Neural cell (in vitro differentiated cells): ENCODE measurements around the gene ALDOA. TPM values are rescaled to one million over a fixed set of nuclear protein-coding genes. Genes with fewer than 3 reads are reported as not detected.

ENCODE experiments used
- H2AFZ ChIP-seq: fragments of 200-600, 300-800 bp; sonication (generic), shearing (Covaris generic); 2 replicates; pipeline ENCODE4 v1.6.0; 2014; ENCODE audit warnings: low read depth, mild to moderate bottlenecking, antibody characterized with exemption, low read length, moderate library complexity
- H3F3A ChIP-seq: fragments of 200-600 bp; shearing (Covaris generic); 2 replicates; pipeline ENCODE4 v1.6.1; 2016; ENCODE audit warnings: mild to moderate bottlenecking, moderate library complexity, mixed read lengths, antibody characterized with exemption, low read length; ENCODE audit not compliant: insufficient read depth, poor library complexity, severe bottlenecking
- H3K27ac ChIP-seq: fragments of 200-600, 300-800 bp; sonication (generic), shearing (Covaris generic); 2 replicates; pipeline ENCODE4 v1.5.1; 2014; ENCODE audit warnings: mild to moderate bottlenecking, low read length, moderate library complexity
- H3K27me3 ChIP-seq: fragments of 300-800, 200-600 bp; sonication (generic), shearing (Covaris generic); 2 replicates; pipeline ENCODE4 v1.6.0; 2014; ENCODE audit warnings: mild to moderate bottlenecking, low read depth, low read length, moderate library complexity; ENCODE audit not compliant: insufficient read depth
- H3K36me3 ChIP-seq: fragments of 300-800, 200-600 bp; sonication (generic), shearing (Covaris generic); 2 replicates; pipeline ENCODE4 v1.5.1; 2014; ENCODE audit warnings: mild to moderate bottlenecking, antibody characterized with exemption, low read length, moderate library complexity; ENCODE audit not compliant: insufficient read depth
- H3K4me2 ChIP-seq: fragments of 300-800, 200-600 bp; sonication (generic), shearing (Covaris generic); 2 replicates; pipeline ENCODE4 v1.6.0; 2014; ENCODE audit warnings: mild to moderate bottlenecking, low read length
- H3K4me3 ChIP-seq: fragments of 300-800, 200-600 bp; sonication (generic), shearing (Covaris generic); 2 replicates; pipeline ENCODE4 v1.5.1; 2014; ENCODE audit warnings: mild to moderate bottlenecking, low read length, moderate library complexity
- H3K79me2 ChIP-seq: fragments of 200-600 bp; shearing (Covaris generic); replicated peaks from 2 replicates; pipeline ENCODE4 v1.6.0; 2014; ENCODE audit warnings: mild to moderate bottlenecking, low read length, moderate library complexity; ENCODE audit not compliant: insufficient read depth
- H3K9ac ChIP-seq: fragments of 300-800, 200-600 bp; sonication (generic), shearing (Covaris generic); 2 replicates; pipeline ENCODE4 v1.6.1; 2016; ENCODE audit warnings: mild to moderate bottlenecking, low read length, mixed read lengths
- H3K9me2 ChIP-seq: fragments of 200-600 bp; shearing (Covaris generic); 2 replicates; pipeline ENCODE4 v1.6.1; 2016; ENCODE audit warnings: mild to moderate bottlenecking, low read length, mixed read lengths; ENCODE audit not compliant: insufficient read depth
- H3K9me3 ChIP-seq: fragments of 200-600, 300-800 bp; sonication (generic), shearing (Covaris generic); 2 replicates; pipeline ENCODE4 v1.6.1; 2016; ENCODE audit warnings: mild to moderate bottlenecking, mixed run types, low read length, moderate library complexity, mixed read lengths
- H4K20me1 ChIP-seq: fragments of 200-600 bp; shearing (Covaris generic); 2 replicates; pipeline ENCODE4 v1.6.1; 2016; ENCODE audit warnings: mild to moderate bottlenecking, mixed run types; ENCODE audit not compliant: insufficient read depth
- EP300 ChIP-seq: fragments of 450-650 bp; conservative IDR thresholded peaks from 2 replicates; pipeline ENCODE4 v1.6.1; 2014; ENCODE audit warnings: antibody characterized with exemption, mild to moderate bottlenecking, moderate library complexity; ENCODE audit not compliant: poor library complexity, severe bottlenecking
- EZH2 ChIP-seq: fragments of 200-600, 300-800 bp; shearing (Covaris generic), sonication (generic); IDR thresholded peaks from 2 replicates; pipeline ENCODE4 v1.6.1; 2014; ENCODE audit warnings: antibody characterized with exemption, low read length, borderline replicate concordance, mild to moderate bottlenecking; ENCODE audit not compliant: insufficient read depth, poor library complexity, severe bottlenecking
- MXI1 ChIP-seq: fragments of 450-650 bp; conservative IDR thresholded peaks from 2 replicates; pipeline ENCODE4 v1.6.1; 2014; ENCODE audit warnings: antibody characterized with exemption, mild to moderate bottlenecking; ENCODE audit not compliant: poor library complexity, severe bottlenecking
- POLR2AphosphoS5 ChIP-seq: IDR thresholded peaks from 2 replicates; pipeline ENCODE4 v1.6.1; 2012
- RAD21 ChIP-seq: fragments of 450-650 bp; conservative IDR thresholded peaks from 2 replicates; pipeline ENCODE4 v1.6.1; 2014; ENCODE audit warnings: antibody characterized with exemption, mild to moderate bottlenecking, moderate library complexity
- SMC3 ChIP-seq: fragments of 450-650 bp; conservative IDR thresholded peaks from 2 replicates; pipeline ENCODE4 v1.6.1; 2014; ENCODE audit warnings: antibody characterized with exemption, mild to moderate bottlenecking, moderate library complexity; ENCODE audit not compliant: poor library complexity
- TAF1 ChIP-seq: IDR thresholded peaks from 2 replicates; pipeline ENCODE4 v1.6.1; 2012; ENCODE audit warnings: low read depth
- polyA plus RNA-seq: library from polyadenylated mRNA; depleted of rRNA; stranded (reverse); fragments of >200 nt; gene quantifications from 2 replicates; pipeline ENCODE4 v1.2.3, GENCODE V29; 2014
- TF ChIP-seq, protein P1 (sequence below): fragments of 450-650 bp; IDR thresholded peaks from 2 replicates; pipeline ENCODE4 v1.5.1; 2014; ENCODE audit warnings: antibody characterized with exemption, mild to moderate bottlenecking, moderate library complexity; ENCODE audit not compliant: poor library complexity, severe bottlenecking
- TF ChIP-seq, protein P2 (sequence below): IDR thresholded peaks from 2 replicates; pipeline ENCODE4 v1.6.1; 2012; ENCODE audit warnings: borderline replicate concordance

The ALDOA gene
- polyA plus RNA-seq, 1 donor from 2014 or later = 59.3 TPM

DNA sequence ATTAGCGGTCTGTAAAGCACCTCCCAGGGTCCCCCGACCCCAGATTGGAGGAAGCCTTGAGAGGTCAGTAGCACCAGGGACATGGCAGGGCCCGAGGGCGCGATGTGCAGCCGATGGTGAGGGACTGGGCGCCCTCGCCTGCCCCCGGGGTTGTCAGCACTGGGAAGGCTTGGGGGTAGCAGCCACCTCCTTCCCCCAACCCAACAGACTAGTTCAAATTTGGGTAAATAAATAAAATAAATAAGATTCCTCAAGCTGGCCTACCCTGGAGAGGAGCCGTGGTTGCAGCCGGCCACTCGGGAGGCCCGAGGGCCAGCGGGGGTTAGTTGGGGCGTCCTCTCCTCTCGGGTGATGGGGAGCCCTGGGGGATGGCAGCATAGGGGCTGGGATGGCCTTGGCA lies 41.1 kb upstream of the ALDOA start:
- no peak overlapping the region for H3K9ac ChIP-seq
- no peak overlapping the region for H3K27ac ChIP-seq
- H3K4me2 ChIP-seq = no peak overlapping the region
- H2AFZ ChIP-seq = no peak overlapping the region
- H4K20me1 ChIP-seq = no peaks in the 10 kb centered on the region
- H3K27me3 ChIP-seq = no peaks in the 10 kb centered on the region
- TF ChIP-seq EZH2 (no peak), RAD21 (no peak)
- TF ChIP-seq, protein P1, sequence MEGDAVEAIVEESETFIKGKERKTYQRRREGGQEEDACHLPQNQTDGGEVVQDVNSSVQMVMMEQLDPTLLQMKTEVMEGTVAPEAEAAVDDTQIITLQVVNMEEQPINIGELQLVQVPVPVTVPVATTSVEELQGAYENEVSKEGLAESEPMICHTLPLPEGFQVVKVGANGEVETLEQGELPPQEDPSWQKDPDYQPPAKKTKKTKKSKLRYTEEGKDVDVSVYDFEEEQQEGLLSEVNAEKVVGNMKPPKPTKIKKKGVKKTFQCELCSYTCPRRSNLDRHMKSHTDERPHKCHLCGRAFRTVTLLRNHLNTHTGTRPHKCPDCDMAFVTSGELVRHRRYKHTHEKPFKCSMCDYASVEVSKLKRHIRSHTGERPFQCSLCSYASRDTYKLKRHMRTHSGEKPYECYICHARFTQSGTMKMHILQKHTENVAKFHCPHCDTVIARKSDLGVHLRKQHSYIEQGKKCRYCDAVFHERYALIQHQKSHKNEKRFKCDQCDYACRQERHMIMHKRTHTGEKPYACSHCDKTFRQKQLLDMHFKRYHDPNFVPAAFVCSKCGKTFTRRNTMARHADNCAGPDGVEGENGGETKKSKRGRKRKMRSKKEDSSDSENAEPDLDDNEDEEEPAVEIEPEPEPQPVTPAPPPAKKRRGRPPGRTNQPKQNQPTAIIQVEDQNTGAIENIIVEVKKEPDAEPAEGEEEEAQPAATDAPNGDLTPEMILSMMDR = no peak
- H3K9me3 ChIP-seq = no peaks in the 10 kb centered on the region
- no peaks in the 10 kb centered on the region for H3K9me2 ChIP-seq
- no peaks in the 10 kb centered on the region for H3K79me2 ChIP-seq
- H3K4me3 ChIP-seq = no peak overlapping the region
- H3K36me3 ChIP-seq = no peaks in the 10 kb centered on the region
- H3F3A ChIP-seq = no peaks in the 10 kb centered on the region

DNA sequence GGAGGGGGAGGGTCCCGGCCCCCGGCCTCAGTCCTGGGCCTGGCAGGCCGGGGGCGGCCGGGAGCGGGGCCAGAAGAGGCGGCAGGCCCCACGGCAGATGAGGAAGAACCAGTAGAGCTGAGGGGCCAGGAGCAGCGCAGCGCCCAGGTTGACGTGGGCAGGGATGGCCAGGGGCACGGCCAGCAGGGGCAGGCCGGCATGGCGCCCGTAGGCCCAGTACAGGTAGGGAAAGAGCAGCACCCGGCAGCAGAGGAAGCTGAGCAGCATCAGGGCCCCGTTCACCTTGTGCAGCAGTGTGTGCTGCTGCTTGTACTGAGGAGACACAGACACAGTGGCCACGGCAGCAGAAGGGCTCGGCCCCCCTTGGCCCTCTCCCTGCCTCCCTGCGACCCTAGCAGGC lies 40.4 kb upstream of the ALDOA start:
- TF ChIP-seq EZH2 (no peak), EP300 (no peak), POLR2AphosphoS5 (no peak), TAF1 (no peak), MXI1 (no peak), SMC3 (no peak), RAD21 (no peak)
- TF ChIP-seq, protein P1 = no peak
- TF ChIP-seq, protein P2, sequence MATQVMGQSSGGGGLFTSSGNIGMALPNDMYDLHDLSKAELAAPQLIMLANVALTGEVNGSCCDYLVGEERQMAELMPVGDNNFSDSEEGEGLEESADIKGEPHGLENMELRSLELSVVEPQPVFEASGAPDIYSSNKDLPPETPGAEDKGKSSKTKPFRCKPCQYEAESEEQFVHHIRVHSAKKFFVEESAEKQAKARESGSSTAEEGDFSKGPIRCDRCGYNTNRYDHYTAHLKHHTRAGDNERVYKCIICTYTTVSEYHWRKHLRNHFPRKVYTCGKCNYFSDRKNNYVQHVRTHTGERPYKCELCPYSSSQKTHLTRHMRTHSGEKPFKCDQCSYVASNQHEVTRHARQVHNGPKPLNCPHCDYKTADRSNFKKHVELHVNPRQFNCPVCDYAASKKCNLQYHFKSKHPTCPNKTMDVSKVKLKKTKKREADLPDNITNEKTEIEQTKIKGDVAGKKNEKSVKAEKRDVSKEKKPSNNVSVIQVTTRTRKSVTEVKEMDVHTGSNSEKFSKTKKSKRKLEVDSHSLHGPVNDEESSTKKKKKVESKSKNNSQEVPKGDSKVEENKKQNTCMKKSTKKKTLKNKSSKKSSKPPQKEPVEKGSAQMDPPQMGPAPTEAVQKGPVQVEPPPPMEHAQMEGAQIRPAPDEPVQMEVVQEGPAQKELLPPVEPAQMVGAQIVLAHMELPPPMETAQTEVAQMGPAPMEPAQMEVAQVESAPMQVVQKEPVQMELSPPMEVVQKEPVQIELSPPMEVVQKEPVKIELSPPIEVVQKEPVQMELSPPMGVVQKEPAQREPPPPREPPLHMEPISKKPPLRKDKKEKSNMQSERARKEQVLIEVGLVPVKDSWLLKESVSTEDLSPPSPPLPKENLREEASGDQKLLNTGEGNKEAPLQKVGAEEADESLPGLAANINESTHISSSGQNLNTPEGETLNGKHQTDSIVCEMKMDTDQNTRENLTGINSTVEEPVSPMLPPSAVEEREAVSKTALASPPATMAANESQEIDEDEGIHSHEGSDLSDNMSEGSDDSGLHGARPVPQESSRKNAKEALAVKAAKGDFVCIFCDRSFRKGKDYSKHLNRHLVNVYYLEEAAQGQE = no peak
- Histone ChIP-seq H3K27ac (no peak overlapping the region), H3K27me3 (no peaks in the 10 kb centered on the region), H3K9ac (no peak overlapping the region), H3K79me2 (no peaks in the 10 kb centered on the region), H3K4me3 (no peak overlapping the region), H4K20me1 (no peaks in the 10 kb centered on the region), H3K36me3 (no peaks in the 10 kb centered on the region), H3K9me3 (no peaks in the 10 kb centered on the region), H2AFZ (no peak overlapping the region), H3K9me2 (no peaks in the 10 kb centered on the region), H3K4me2 (no peak overlapping the region), H3F3A (no peaks in the 10 kb centered on the region)
